ENCODE data around the gene CLP1.

DNA sequence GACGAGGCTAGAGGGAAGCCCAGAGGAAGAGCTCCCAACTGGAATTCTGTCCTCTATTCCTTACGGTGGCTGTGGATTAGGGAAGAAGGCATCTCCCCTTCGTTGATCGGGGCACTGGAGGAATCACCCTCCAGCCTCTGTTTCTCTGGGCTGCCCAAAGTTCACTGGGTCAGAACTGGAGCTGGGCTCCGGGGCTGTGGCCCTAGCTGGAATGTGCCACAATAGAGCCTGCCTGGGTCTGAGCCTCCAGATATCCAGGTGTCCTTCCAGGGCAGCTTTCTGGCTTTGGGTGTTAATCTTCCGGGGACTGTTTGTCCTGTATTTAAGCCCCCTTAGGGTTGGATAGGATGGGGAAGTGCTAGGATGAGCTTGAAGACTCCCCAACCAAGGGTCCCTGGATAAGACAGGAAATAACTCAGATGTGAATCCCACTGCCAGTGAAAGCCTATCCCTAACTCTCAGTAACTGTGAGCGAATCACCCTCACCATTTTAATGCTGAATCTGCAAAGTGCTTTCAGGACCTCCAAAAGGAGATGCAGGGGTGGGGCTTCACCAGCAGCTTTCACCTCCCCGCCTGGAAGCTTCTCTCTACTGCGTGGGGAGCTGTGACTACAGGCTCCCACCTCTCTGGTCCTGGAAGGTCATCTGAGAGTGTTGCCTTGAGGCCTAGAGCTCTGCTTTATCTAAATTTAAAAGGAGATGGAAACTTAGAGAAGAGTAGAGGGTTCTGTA is 17.3 kb upstream of the CLP1 start:
- TF ChIP-seq, protein P1, sequence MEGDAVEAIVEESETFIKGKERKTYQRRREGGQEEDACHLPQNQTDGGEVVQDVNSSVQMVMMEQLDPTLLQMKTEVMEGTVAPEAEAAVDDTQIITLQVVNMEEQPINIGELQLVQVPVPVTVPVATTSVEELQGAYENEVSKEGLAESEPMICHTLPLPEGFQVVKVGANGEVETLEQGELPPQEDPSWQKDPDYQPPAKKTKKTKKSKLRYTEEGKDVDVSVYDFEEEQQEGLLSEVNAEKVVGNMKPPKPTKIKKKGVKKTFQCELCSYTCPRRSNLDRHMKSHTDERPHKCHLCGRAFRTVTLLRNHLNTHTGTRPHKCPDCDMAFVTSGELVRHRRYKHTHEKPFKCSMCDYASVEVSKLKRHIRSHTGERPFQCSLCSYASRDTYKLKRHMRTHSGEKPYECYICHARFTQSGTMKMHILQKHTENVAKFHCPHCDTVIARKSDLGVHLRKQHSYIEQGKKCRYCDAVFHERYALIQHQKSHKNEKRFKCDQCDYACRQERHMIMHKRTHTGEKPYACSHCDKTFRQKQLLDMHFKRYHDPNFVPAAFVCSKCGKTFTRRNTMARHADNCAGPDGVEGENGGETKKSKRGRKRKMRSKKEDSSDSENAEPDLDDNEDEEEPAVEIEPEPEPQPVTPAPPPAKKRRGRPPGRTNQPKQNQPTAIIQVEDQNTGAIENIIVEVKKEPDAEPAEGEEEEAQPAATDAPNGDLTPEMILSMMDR (IDR thresholded peaks at IDR 0.05): no peak
- no peak for TF ChIP-seq POLR2A (IDR thresholded peaks at IDR 0.05)
